HT-29 (cell line): Measurements from ENCODE around the gene NCOR2. TPM values are rescaled to one million over a fixed set of nuclear protein-coding genes. Genes with fewer than 3 reads are reported as not detected.
A peak's percentile ranks its signal among the peaks of the same experiment; 100 is the strongest.

ENCODE experiments used
- DNase-seq: peaks from one replicate; pipeline ENCODE4 v3.0.0-alpha.2; 2015; ENCODE audit warnings: low spot score
- total RNA-seq: library from RNA; depleted of rRNA; stranded (reverse); fragments of >200 nt; shearing (Covaris generic); gene quantifications from 2 replicates; pipeline ENCODE4 v1.2.3, GENCODE V29; 2014

Gene NCOR2
- total RNA-seq, 1 experiment from 2014 or later = 114 TPM

DNA sequence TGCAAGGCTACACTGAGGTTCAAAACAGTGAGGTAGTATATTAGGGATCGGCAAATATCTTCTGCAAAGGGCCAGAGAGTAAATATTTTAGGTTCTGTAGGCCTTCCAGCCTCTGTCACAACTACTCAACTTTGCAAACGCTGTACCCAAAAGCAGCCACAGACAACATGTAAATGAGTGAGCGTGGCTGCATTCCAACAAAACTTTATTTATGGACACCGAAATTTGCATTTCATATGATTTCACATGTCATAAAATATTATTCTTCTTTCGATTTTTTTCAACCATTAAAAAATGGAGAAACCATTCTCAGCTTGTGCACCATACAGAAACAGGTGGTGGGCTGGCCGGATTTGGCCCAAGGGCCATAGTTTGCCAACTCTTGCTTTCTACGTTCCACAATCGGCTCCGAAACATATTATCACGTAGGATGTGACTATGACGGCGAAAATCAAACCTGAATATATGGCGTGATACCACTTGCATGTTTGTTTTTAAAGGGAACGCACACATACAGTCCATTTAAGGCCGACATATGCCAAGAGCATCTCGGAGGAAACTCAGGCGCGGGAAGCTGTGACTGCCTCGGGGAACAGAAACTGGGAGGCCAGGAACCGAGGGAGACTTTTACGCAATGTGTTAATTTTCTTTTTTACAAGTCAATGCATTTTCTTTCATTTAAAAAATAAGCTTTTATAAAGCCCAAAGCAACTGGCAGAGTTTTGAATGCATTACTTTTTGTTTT is 7.1 kb downstream of the NCOR2 start:
- no peak for DNase-seq

DNA sequence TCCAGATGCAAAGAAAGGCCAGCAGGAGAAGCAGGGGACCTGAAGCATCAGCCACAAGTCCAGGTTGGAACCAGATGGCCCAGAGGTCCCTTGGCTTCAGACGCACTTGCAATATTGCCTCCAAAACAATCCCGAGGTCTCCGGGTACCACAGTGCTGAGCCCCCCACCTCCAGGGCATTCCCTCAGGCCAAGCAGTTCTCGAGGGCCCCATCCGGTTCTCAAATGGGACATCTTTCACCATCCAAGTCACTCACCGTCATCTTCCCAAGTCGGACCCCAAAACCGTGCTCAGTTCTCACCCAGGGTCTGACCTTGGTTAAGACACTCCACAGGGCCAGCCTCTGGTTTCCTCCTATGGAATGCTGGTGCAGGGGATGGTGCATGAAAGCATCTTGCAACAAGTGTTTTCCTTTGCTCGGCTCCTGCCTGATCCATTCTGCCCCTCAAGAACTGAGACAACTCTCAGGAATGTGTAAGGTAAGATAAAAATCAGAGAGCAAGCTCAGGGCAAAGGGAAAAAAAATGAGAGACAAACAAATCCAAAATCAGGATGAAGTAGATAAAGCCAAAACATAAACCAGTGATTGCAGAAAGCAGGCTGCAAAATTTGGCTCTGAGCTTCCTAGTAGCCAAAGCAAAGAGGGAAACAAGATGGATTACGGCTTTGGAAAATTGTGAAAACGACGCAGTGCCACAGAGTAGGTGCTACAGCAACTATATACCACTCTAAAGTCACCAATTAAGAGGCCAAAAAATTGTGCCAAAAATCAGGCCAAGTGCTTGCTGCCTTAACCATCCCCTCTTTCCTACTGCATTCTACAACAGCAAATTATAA is 8.0 kb downstream of the NCOR2 start:
- no peak for DNase-seq

DNA sequence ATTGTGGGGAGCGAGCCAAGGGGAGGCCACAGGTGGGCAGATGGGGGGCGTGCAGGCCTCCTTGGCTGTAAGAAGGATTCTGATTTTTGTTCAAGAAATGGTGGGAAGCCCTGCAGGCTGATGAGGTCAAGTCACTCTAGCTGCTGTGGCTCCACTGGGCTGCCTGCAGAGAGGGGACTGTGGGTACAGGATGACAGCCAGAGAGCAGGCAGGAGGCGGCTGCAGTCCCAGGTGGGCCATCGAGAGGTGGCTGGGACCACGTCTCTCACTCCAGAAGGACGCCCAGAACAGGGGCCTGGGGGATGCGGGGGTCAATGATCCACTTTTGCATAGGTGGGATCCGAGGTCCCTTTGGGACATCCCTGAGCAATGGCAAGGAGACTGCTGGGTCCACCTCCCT is 9.1 kb downstream of the NCOR2 start:
- DNase-seq = no peak

DNA sequence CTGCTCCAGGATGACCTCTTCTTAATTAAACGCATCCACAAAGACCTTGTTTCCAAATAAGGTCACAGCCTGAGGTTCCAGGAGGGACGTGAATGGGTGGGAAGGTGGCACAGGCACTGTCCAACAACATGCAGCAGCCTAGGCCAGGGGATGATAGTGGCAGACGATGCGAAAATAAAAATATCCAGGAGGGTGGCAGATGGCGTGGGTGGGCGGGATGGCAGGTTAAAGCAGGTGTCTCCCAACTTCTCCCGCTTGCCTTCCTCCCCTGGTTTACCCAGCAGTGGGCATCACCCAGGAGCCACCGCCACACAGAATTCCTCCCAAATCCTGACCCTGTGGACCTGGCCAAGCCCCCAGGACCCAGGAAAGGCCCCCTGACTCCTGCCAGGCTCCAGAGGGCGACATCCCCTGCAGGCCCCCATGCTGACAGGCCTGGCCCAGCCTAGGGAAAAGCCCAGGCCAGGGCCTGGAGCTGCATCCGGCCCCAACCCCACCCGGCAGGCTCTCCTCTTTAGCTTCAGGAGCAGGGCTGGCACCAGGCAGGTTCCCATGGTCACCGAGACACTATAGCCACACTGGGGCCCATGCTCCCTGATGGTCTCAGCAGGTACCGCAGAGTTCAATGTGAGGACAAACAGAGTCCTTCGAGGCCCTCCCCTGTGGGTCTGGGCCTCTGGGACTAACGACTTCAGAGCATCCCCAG is 9.7 kb downstream of the NCOR2 start:
- no peak for DNase-seq

GRCh38 chr12:124556896-124557501 is 10.4 kb downstream of the NCOR2 start:
- DNase-seq = no peak

DNA sequence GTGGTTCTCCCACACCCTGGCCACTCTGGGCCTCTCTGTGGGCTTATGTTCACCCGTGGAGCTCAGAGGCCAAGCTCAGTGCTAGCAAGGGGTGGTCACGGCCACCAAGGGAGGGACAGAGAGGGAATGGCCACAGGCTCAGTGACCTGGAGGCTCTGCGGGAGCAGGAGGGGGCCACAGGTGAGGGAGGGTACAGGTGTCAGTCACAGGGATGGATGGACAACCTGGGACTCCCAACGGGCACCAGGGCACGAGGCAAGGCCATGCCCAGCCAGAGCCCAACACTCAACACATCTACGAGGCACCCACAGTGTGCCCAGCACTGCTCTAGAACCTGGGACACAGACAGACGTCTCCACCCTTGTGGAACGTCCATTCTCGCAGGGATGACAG is 11.3 kb downstream of the NCOR2 start:
- no peak for DNase-seq

- DNase-seq = no peak
Measured at GRCh38 chr12:124555168-124556073, 12.0 kb downstream of the NCOR2 start.

DNA sequence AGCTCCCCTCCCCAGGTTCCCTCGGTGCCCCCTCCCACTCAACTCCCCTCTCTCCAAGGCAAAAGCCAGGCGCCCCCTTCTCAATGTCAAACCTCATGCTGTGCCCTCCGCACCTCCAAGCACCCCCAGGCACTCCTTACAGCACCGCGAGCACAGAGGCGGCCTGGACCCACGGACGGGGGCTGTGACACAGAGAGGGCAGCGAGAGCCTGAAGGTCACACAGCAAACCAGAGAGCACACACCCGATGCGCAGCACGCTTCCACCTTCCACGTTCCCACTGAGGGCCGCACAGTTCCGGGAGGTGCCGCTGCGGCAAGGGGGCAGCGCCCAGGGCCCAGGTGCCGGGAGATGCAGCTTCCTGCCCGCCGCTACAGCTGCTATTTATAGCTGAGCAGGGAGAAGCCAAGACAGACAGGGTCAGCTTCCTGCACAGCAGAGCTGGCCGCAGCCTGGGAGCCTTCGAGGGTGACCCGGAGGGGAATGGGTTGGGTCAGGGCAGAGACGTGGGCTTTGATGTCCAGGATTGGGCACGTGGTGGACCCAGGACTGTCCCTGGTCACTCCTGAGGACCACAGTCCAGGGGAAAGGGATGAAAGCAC is 12.9 kb downstream of the NCOR2 start:
- no peak for DNase-seq

DNA sequence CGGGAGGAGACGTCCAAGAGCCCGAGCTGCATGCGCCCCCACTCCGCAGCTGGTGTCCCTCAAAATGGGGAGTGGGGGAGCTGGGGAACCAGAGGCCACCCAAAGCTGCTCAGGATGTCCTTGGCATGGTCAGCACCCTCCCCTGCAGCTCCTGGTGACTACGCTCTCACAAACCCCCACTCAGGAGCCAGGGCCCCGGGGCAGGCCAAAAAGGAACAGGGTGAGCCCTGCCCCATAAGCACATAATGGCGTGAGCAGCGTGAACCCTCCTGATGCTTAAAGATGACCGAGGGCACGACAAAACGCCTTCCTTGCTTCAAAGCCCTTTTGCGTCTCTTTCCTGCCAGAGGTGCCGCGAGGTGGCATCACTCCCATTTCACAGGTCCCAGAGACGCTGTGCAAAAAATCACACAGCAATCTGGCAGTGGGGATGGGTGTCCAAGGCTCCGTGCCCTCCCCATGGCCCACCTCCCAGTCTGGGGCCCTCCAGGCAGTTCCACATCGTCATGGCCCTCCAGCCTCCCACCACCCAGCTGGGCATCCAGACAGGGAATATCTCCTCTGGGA is 13.5 kb downstream of the NCOR2 start:
- no peak for DNase-seq

DNA sequence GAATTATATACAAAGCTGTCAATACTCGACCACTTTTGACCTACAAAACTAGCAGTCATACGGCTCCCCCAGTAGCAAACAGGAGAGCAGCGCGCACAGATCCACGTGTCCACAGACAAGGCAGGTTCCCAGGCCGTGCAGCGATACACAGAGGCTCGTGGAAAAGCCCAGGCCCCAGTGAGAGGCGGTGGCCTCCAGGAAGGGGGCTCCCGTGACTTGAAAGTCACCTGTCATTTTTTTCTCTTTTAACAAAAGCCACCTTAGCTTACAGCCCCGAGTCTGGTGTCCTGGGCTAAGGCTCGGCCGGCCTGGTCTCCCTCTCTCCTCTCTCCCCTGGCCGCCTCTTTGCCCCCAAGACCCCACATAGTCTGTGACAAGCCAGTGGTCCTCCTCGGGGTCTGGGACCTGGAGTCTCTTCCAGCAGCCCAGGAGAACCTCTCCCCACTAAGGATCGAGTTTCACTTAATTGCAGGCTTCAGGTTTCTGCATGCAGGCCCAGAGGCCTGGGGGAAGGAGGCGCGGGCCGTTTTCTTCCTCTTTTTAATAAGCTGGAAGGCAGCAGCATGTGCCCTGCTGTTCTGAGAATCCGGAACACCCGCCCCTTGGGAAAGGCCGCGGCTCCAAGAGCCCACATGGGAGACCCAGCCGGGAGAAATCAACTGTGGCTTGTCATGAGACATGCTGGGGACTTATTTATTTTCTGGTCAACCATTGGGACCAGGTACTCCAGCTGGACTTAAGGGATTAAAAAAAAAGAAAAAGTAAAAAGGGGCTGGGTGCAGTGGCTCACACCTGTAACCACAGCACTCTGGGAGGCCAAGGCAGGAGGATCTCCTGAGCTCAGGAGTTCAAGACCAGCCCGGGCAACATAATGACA is 15.9 kb downstream of the NCOR2 start:
- DNase-seq = no peak

- no peak for DNase-seq
Measured at GRCh38 chr12:124550123-124551089, 17.0 kb downstream of the NCOR2 start.

GRCh38 chr12:124549629-124550028 is 17.8 kb downstream of the NCOR2 start:
- DNase-seq = no peak

GRCh38 chr12:124548854-124549378 is 18.5 kb downstream of the NCOR2 start:
- DNase-seq = no peak

DNA sequence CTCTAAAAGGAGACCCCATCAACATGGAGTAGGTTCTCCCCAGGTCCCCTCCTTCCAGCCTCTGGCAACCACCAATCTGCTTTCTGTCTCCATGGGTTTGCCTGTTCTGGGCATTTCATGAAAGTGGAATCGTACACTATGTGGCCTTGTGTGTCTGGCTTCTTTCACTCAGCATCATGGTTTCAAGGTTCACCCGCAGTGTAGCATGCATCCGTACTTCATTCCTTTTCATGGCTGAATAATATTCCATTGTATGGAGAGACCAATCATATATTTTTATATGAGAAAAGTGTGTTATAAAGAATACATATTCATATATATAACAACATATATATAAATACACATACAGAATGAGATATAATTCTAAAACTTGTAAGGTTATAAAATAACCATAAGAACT is 19.8 kb downstream of the NCOR2 start:
- DNase-seq = no peak

- peak; percentile 42 for DNase-seq
Measured at GRCh38 chr12:124545508-124546418, 21.6 kb downstream of the NCOR2 start.

DNA sequence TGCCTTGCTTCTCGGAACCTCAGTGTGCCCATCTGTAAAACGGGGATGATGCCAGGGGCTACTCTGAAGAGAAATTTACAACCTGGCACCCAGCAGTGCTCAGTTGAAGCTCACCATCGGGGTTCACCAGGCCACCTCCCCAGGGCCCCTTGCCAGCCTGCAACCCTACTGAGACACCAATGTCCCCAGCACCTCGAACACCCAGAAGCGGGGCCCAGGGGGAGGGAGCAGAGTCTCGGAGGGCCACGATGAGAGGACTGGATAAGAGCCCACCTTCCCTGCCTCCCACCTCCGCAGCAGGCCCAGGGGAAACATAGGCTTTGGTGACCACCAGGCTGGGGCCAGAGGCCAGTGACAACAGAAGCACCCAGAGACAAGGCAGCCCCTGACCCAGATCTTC is 22.4 kb downstream of the NCOR2 start:
- DNase-seq = no peak
